NT2/D1 (cell line): Measurements from ENCODE around the gene NPBWR2.
A peak's percentile ranks its signal among the peaks of the same experiment; 100 is the strongest.

Experiments
- DNase-seq: peaks from one replicate; pipeline ENCODE4 v3.0.0-alpha.2; 2011; ENCODE audit warnings: low read depth, low spot score
- H3K27me3 ChIP-seq: 2 replicates; pipeline ENCODE4 v1.6.0; 2011; ENCODE audit warnings: mild to moderate bottlenecking; ENCODE audit not compliant: insufficient read length, insufficient read depth
- H3K36me3 ChIP-seq: 2 replicates; pipeline ENCODE4 v1.6.1; 2011; ENCODE audit warnings: mild to moderate bottlenecking, low read length, mixed read lengths; ENCODE audit not compliant: insufficient read depth, insufficient read length
- H3K4me1 ChIP-seq: 2 replicates; pipeline ENCODE4 v1.5.1; 2011; ENCODE audit not compliant: insufficient read depth, insufficient read length
- H3K4me3 ChIP-seq: 2 replicates; pipeline ENCODE4 v1.5.1; 2011; ENCODE audit warnings: low read depth; ENCODE audit not compliant: insufficient read length
- H3K9ac ChIP-seq: 2 replicates; pipeline ENCODE4 v1.6.0; 2011; ENCODE audit warnings: low read depth; ENCODE audit not compliant: insufficient read length
- H3K9me3 ChIP-seq: 2 replicates; pipeline ENCODE4 v1.5.1; 2011; ENCODE audit warnings: mild to moderate bottlenecking, low read length; ENCODE audit not compliant: insufficient read depth
- SUZ12 ChIP-seq: IDR thresholded peaks from 2 replicates; pipeline ENCODE4 v1.6.1; 2011; ENCODE audit not compliant: insufficient read length, insufficient read depth; ENCODE audit errors: extremely low read depth
- YY1 ChIP-seq: IDR thresholded peaks from 2 replicates; pipeline ENCODE4 v1.6.1; 2011; ENCODE audit not compliant: insufficient read length, insufficient read depth
- ZNF274 ChIP-seq: IDR thresholded peaks from 2 replicates; pipeline ENCODE4 v1.6.1; 2011; ENCODE audit warnings: mild to moderate bottlenecking, low read depth, low read length

Gene NPBWR2

DNA sequence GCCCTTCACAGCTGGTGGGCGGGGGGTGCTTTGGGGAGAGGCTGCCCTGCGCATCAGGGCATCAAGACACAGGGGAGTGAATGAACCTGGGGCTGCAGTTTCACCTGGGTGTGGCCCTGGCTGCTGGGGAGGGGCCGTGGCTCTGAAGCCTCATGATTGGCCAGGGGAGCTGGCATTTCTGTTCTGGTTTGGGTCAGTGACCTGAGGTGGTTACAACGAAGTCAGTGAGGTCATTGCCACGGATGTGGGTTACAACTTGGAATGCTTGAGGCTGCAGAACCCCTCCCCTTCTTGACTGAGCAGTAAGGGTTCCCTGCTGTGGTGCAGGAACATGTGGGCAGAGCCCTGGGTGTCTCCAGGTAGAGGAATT, 41.4 kb downstream of the NPBWR2 start:
- Histone ChIP-seq H3K27me3 (no peaks in the 10 kb centered on the region), H3K9ac (no peak overlapping the region), H3K9me3 (no peaks in the 10 kb centered on the region), H3K36me3 (peaks cover 6% of the 10 kb centered on the region), H3K4me1 (peaks cover 43% of the 10 kb centered on the region), H3K4me3 (no peak overlapping the region)
- TF ChIP-seq ZNF274 (no peak), YY1 (no peak), SUZ12 (no peak)
- no peak for DNase-seq

GRCh38 chr20:64065062-64065973, 42.0 kb downstream of the NPBWR2 start:
- Histone ChIP-seq H3K4me3 (no peak overlapping the region), H3K4me1 (peaks cover 41% of the 10 kb centered on the region), H3K9ac (peak overlapping the region; percentile 0), H3K36me3 (peaks cover 2% of the 10 kb centered on the region), H3K9me3 (no peaks in the 10 kb centered on the region), H3K27me3 (no peaks in the 10 kb centered on the region)
- DNase-seq, result no peak
- no peak for TF ChIP-seq YY1

DNA sequence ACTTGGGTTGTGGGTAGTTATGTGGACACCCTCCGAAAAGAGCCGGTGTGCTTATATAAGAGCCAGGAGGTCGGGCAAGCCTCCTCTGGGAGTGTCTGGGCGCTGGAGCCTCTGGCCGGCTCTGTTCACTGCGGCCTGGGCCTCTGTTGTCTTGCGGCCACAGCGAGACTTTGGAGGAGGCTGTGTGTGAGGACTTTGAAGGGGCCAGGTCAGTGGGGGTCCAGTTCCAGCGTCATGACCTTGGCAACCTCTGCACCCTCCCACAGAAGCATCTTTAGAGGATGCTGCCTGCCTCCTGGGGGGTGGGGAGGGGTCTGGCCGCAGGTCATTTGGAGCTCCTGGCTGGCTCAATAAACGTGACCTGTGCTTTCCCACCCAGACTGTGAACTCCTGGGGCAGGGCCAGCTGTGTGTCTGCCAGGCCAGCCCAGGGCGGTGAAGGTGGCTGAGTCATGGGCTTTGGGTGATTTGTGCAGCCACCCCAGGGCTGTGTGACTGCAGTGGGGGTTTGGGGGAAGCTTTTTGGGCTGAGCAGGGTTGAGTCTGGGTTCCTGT, 43.1 kb downstream of the NPBWR2 start:
- TF ChIP-seq SUZ12, result no peak
- H3K36me3 ChIP-seq, result no peaks in the 10 kb centered on the region
- H3K27me3 ChIP-seq, result no peaks in the 10 kb centered on the region
- no peaks in the 10 kb centered on the region for H3K9me3 ChIP-seq
- H3K4me3 ChIP-seq, result peak overlapping the region; percentile 88
- H3K4me1 ChIP-seq, result peaks cover 40% of the 10 kb centered on the region
- H3K9ac ChIP-seq, result peak overlapping the region; percentile 96
- no peak for DNase-seq

DNA sequence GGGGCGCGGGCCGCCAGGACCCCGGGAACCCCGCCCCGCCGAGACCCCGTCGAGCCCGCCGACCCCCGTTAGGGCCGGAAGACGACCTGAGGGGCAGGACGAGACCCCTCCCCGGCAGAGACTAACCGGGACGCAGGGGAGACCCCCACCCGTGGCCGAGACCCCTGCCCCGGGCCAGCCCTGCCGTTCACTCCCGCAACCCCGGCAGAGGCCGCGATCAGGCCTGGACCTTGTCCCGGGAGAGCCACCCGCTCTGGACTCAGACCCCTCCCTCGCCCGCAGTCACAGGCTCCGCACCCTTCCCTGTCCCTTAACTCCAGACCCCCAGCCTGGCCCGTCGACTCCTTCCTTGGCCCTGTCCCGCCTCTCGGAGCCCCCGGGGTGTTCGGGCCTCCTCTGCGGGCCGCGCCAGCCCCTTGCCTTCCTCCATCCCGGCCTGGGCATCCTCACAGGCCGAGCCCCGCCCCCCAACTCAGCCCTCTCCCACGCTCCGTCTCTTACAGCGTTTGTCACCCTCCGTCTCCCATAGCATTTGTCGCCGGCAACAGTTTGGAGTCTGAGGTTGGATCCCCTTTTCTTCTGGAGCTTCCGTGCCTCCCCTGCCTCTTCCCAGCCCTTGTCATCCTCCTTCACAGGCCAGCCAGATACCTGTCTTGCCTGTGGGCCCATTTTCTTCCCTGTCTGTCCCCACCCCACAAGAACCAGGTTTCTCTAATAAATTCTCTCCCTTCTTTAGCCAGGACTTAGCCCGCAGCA, 43.8 kb downstream of the NPBWR2 start:
- no peak for DNase-seq
- TF ChIP-seq ZNF274, result no peak
- TF ChIP-seq YY1, result no peak
- TF ChIP-seq SUZ12, result no peak
- H3K36me3 ChIP-seq, result no peaks in the 10 kb centered on the region
- H3K9ac ChIP-seq, result peak overlapping the region; percentile 96
- peak overlapping the region; percentile 88 for H3K4me3 ChIP-seq
- H3K27me3 ChIP-seq, result no peaks in the 10 kb centered on the region
- peaks cover 35% of the 10 kb centered on the region for H3K4me1 ChIP-seq
- no peaks in the 10 kb centered on the region for H3K9me3 ChIP-seq

GRCh38 chr20:64062596-64063388, 44.6 kb downstream of the NPBWR2 start, which contains the start of gene TCEA2:
TSS of gene TCEA2 (plus strand) at chr20:64063198. CDS start at chr20:64063313, 115 bp downstream.
- H3K36me3 ChIP-seq, result no peaks in the 10 kb centered on the region
- H3K4me3 ChIP-seq, result peak within 1 kb of the TSS; percentile 88
- H3K9ac ChIP-seq, result peak within 1 kb of the TSS; percentile 96
- DNase-seq, result peak; percentile 88
- H3K4me1 ChIP-seq, result peaks cover 36% of the 10 kb centered on the region
- H3K27me3 ChIP-seq, result no peaks in the 10 kb centered on the region
- H3K9me3 ChIP-seq, result no peaks in the 10 kb centered on the region
- TF ChIP-seq SUZ12 (no peak), YY1 (no peak), ZNF274 (no peak)

DNA sequence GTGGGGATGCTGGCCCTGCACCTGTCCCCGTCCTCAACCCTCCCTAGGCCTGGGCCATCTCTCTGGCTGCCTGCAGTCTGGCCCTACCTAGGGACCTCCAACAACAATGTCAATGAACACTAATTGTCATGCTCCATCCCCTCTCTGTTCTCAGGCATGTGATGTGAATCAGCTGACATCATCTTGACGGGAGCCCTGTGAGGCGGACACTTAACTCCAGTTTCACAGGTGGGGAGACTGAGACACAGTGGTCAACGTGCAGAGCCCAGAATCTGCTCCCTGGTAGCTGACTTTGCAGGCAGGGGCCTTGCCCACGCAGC, 45.1 kb downstream of the NPBWR2 start:
- Histone ChIP-seq H3K9me3 (no peaks in the 10 kb centered on the region), H3K4me1 (peaks cover 34% of the 10 kb centered on the region), H3K4me3 (peak overlapping the region; percentile 88), H3K36me3 (no peaks in the 10 kb centered on the region), H3K9ac (peak overlapping the region; percentile 86), H3K27me3 (no peaks in the 10 kb centered on the region)
- TF ChIP-seq ZNF274 (no peak), SUZ12 (no peak), YY1 (no peak)
- DNase-seq, result no peak

- Histone ChIP-seq H3K4me3 (no peak overlapping the region), H3K27me3 (no peaks in the 10 kb centered on the region), H3K9me3 (no peaks in the 10 kb centered on the region), H3K4me1 (peaks cover 42% of the 10 kb centered on the region), H3K9ac (peak overlapping the region; percentile 32), H3K36me3 (no peaks in the 10 kb centered on the region)
- TF ChIP-seq SUZ12 (no peak), ZNF274 (no peak), YY1 (no peak)
- no peak for DNase-seq
These were observed 48.8 kb downstream of the NPBWR2 start for GRCh38 chr20:64058536-64058935.
